GM21390 (cell line): ENCODE data around the gene PPP1R14B.

ENCODE experiments used
- ATAC-seq: cut with Tn5 transposase; IDR thresholded peaks from one replicate; pipeline ENCODE4 v1.9.1; 2021; ENCODE audit not compliant: unreplicated experiment

Gene PPP1R14B

DNA sequence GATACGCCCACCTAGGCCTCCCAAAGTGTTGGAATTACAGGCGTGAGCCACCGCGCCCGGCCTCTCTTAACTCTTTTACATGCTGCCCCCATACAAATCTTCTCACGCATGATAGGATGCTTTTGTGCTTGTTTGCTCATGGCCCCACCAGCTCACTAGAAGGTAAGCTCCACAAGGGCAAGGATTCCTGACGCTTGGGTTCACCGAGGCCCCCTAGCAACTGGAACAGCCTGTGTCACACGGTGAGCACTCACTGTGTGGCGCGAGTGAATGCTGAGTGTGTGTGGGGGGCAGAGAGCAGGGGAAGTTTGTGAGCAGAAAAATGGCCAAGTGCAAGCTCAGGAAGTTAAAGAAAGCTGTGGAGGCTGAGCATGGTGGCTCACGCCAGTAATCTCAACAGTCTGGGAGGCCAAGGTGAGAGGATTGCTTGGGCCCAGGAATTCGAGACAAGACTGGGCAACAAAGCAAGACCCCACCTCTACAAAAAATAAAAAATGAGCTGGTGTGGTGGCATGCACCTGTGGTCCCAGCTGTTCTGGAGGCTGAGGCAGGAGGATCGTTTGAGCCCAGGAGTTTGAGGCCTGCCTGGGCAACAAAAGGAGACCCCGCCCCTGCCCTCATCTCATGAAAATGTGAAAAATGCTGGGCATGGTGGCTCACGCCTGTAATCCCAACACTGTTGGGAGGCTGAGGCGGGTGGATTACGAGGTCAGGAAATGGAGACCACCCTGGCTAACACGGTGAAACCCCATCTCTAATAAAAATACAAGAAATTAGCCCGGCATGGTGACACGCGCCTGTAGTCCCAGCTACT is 35.4 kb upstream of the PPP1R14B start:
- ATAC-seq, result no peak

GRCh38 chr11:64278576-64279190 is 31.9 kb upstream of the PPP1R14B start:
- ATAC-seq, result no peak

DNA sequence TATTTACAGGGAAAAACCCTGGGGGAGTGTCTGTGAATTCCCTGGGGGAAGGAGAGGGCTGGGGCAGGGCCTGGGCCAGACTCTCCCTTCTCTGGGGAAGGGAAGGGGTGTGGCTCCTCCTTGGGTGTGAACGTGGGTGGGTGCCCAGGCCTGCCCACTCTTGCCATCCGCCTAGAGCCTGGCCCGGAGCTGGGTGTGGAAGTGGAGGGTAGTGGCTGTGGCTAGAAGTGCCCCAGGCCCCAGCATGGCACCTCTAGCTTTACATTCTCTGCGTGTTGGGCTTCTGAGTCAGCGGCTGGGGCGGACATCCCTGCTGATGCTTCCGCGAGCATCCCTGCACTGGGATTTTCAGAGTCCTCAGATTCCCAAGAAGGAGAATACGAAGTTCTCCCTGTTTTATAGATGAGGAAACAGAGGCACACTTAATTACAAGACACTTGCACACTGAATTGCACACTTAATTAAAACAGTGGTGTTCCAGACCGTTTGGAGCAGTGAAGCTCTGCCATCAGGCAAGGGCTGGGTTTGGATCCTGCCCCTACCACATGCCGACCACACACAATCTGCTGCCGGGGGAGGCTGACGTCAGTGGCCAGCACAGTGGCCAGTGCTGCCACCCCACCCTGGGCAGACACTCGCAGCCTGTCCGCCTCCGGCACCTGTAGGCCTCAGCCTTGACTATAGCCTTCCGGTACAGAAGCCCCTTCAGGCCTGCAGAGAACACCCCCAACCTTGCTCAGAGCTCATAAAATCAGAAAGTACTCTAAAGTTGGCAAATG is 30.1 kb upstream of the PPP1R14B start:
- ATAC-seq, result no peak

DNA sequence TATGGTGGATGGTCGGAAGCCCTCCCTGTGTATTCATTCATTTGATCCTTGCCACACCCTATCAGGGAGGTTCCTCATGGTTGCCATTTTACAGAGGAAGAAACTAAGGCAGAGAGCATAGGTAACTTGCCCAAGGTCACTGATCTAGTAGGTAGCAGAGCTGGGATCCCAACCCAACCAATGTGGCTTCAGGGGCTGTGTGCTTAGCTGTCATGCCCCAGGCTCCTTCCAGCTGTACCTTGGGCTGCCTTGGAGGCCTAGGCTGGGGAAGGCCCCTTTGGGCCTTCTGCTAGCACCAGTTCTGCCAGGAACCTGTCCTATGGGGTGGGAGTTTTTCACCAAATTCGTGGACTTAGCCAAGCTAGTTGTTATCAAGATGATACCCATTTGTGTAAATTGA is 29.1 kb upstream of the PPP1R14B start:
- no peak for ATAC-seq

- no peak for ATAC-seq
Observed at GRCh38 chr11:64275031-64275800, 28.5 kb upstream of the PPP1R14B start.

- ATAC-seq, result peak; percentile 63
Observed at GRCh38 chr11:64269540-64270220, 22.9 kb upstream of the PPP1R14B start.

DNA sequence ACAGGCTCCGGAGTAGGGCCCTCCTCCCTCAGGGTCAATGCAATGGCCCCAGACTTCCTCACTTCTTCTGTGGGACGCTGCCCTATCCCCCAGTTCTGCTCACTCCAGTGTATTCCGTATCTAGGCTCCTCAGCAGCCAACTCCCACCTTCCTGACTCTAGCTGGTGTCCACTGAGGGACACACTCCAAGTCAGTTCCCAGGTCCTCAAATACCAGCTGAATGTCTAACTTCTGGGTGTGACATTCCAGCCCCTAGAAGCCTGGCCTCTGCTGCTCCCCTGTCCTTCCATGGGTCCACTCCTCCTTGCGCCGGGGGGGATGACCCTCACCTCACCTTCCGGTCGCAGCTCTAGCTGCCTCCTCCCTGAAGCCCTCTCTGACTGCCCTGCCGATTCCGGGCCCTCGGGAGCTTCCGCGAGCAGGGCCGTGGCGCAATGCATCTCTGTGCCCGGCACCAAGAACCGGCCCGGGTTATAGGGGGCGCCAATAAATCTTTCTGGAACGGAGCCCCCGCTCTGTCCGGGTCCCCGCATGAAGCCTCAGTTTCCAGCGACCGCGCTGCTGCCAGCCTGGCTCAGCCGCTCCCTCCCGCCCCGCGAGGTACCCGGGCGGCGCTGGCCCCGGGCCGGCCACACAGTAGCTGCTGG is 22.3 kb upstream of the PPP1R14B start:
- ATAC-seq, result peak; percentile 11

GRCh38 chr11:64268025-64268892 is 21.5 kb upstream of the PPP1R14B start:
- no peak for ATAC-seq

- no peak for ATAC-seq
Observed at GRCh38 chr11:64267207-64267945, 20.6 kb upstream of the PPP1R14B start.

GRCh38 chr11:64266339-64266738 is 19.6 kb upstream of the PPP1R14B start:
- no peak for ATAC-seq

GRCh38 chr11:64265176-64266160 is 18.7 kb upstream of the PPP1R14B start:
- no peak for ATAC-seq

- no peak for ATAC-seq
Observed at GRCh38 chr11:64264371-64264852, 17.7 kb upstream of the PPP1R14B start.

DNA sequence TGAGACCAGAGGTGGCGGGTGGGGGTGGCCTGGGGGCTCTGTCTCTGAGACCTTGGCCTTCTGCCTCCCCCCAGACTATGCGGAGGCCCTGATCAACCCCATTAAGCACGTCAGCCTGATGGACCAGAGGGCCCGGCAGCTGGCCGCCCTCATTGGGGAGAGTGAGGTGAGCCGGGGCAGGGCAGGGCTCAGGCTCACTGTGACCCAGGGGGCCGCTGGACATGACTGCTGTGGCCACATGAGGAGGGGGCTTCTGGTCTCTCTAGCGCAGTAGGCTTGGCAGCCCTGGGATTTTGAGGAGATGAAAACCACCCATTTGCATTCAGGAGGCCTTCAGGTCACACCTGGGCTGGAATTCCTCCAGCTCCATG is 17.2 kb upstream of the PPP1R14B start:
- ATAC-seq, result no peak

- no peak for ATAC-seq
Observed at GRCh38 chr11:64263021-64263946, 16.5 kb upstream of the PPP1R14B start.

- no peak for ATAC-seq
Observed at GRCh38 chr11:64262271-64263002, 15.7 kb upstream of the PPP1R14B start.
